ENCODE measurements around the gene SLC26A1.

SLC26A1 gene

GRCh38 chr4:952881-953573, 40.2 kb downstream of the SLC26A1 start:
- no peak for DNase-seq
- H3F3A ChIP-seq (ENCODE audit: insufficient read depth, low read length): no peaks in the 10 kb centered on the region
- no peak overlapping the region for H2AFZ ChIP-seq (ENCODE audit: low read length)

GRCh38 chr4:951594-952468, 41.4 kb downstream of the SLC26A1 start:
- no peaks in the 10 kb centered on the region for H3F3A ChIP-seq (ENCODE audit: insufficient read depth, low read length)
- DNase-seq: no peak

More at GRCh38 chr4:952881-953573, 40.2 kb downstream of the SLC26A1 start:
- TF ChIP-seq EZH2phosphoT487 (IDR thresholded peaks at IDR 0.05; ENCODE audit: low read length): no peak
- TF ChIP-seq EZH2 (optimal IDR thresholded peaks at IDR 0.05; ENCODE audit: low read depth, low read length): no peak
- TF ChIP-seq CTCF (IDR thresholded peaks at IDR 0.05; ENCODE audit: low read length): no peak
- H3K27me3 ChIP-seq (replicated peaks; ENCODE audit: insufficient read depth, low read length): no peaks in the 10 kb centered on the region
- no peak overlapping the region for H3K27ac ChIP-seq (ENCODE audit: low read length)
- H3K79me2 ChIP-seq (ENCODE audit: low read length): no peaks in the 10 kb centered on the region
- H3K4me1 ChIP-seq (ENCODE audit: low read length): no peaks in the 10 kb centered on the region
- H3K4me3 ChIP-seq (ENCODE audit: low read length): no peak overlapping the region
- H3K9ac ChIP-seq (ENCODE audit: low read length): no peak overlapping the region
- no peaks in the 10 kb centered on the region for H3K36me3 ChIP-seq (replicated peaks; ENCODE audit: insufficient read depth, low read length)
- H3K9me3 ChIP-seq (replicated peaks; ENCODE audit: insufficient read depth, low read length): no peaks in the 10 kb centered on the region
- H3K4me2 ChIP-seq (ENCODE audit: low read depth, low read length): no peak overlapping the region
- H4K20me1 ChIP-seq (ENCODE audit: insufficient read depth, low read length): no peaks in the 10 kb centered on the region
- no peaks in the 10 kb centered on the region for H3K9me2 ChIP-seq (replicated peaks; ENCODE audit: insufficient read depth, low read length)

GRCh38 chr4:951186-951585, 42.0 kb downstream of the SLC26A1 start:
- TF ChIP-seq EZH2 (optimal IDR thresholded peaks at IDR 0.05; ENCODE audit: low read depth, low read length) (no peak), CTCF (IDR thresholded peaks at IDR 0.05; ENCODE audit: low read length) (no peak), EZH2phosphoT487 (IDR thresholded peaks at IDR 0.05; ENCODE audit: low read length) (no peak)
- H4K20me1 ChIP-seq (ENCODE audit: insufficient read depth, low read length): no peaks in the 10 kb centered on the region
- H3K4me2 ChIP-seq (ENCODE audit: low read depth, low read length): no peak overlapping the region
- H3K27ac ChIP-seq (ENCODE audit: low read length): no peak overlapping the region
- H3F3A ChIP-seq (ENCODE audit: insufficient read depth, low read length): no peaks in the 10 kb centered on the region
- H3K9me3 ChIP-seq (replicated peaks; ENCODE audit: insufficient read depth, low read length): no peaks in the 10 kb centered on the region
- no peaks in the 10 kb centered on the region for H3K9me2 ChIP-seq (replicated peaks; ENCODE audit: insufficient read depth, low read length)
- H3K9ac ChIP-seq (ENCODE audit: low read length): no peak overlapping the region
- H3K27me3 ChIP-seq (replicated peaks; ENCODE audit: insufficient read depth, low read length): no peaks in the 10 kb centered on the region
- no peaks in the 10 kb centered on the region for H3K36me3 ChIP-seq (replicated peaks; ENCODE audit: insufficient read depth, low read length)
- H3K4me3 ChIP-seq (ENCODE audit: low read length): no peak overlapping the region
- no peak overlapping the region for H2AFZ ChIP-seq (ENCODE audit: low read length)
- H3K79me2 ChIP-seq (ENCODE audit: low read length): no peaks in the 10 kb centered on the region
- no peaks in the 10 kb centered on the region for H3K4me1 ChIP-seq (ENCODE audit: low read length)
- DNase-seq: no peak

More at GRCh38 chr4:951594-952468, 41.4 kb downstream of the SLC26A1 start:
- H3K9ac ChIP-seq (ENCODE audit: low read length): no peak overlapping the region
- H3K36me3 ChIP-seq (replicated peaks; ENCODE audit: insufficient read depth, low read length): no peaks in the 10 kb centered on the region
- H3K4me3 ChIP-seq (ENCODE audit: low read length): no peak overlapping the region
- H3K9me2 ChIP-seq (replicated peaks; ENCODE audit: insufficient read depth, low read length): no peaks in the 10 kb centered on the region
- H3K9me3 ChIP-seq (replicated peaks; ENCODE audit: insufficient read depth, low read length): no peaks in the 10 kb centered on the region
- H3K4me1 ChIP-seq (ENCODE audit: low read length): no peaks in the 10 kb centered on the region
- no peak overlapping the region for H2AFZ ChIP-seq (ENCODE audit: low read length)
- H3K27me3 ChIP-seq (replicated peaks; ENCODE audit: insufficient read depth, low read length): no peaks in the 10 kb centered on the region
- H3K79me2 ChIP-seq (ENCODE audit: low read length): no peaks in the 10 kb centered on the region
- TF ChIP-seq EZH2phosphoT487 (IDR thresholded peaks at IDR 0.05; ENCODE audit: low read length) (no peak), CTCF (IDR thresholded peaks at IDR 0.05; ENCODE audit: low read length) (no peak), EZH2 (optimal IDR thresholded peaks at IDR 0.05; ENCODE audit: low read depth, low read length) (no peak)
- no peaks in the 10 kb centered on the region for H4K20me1 ChIP-seq (ENCODE audit: insufficient read depth, low read length)
- H3K4me2 ChIP-seq (ENCODE audit: low read depth, low read length): no peak overlapping the region
- H3K27ac ChIP-seq (ENCODE audit: low read length): no peak overlapping the region

Data from MM.1S (cell line).